Spleen (tissue), 7 donors: Measurements from ENCODE around the gene DAPK1.

ENCODE experiments used
- CTCF ChIP-seq, 11 experiments: fragments of 200-600 bp in 7 of 11; fragments of 450-650 bp in 4 of 11; sonication (generic) in 4 of 11; IDR thresholded peaks in 8 of 11; conservative IDR thresholded peaks in 3 of 11; 1 replicate in 7 of 11; 2 replicates in 4 of 11; pipeline versions ENCODE4 v1.4.0 to v1.8.0; 2016 to 2021; ENCODE audit warnings: antibody characterized with exemption in 11 of 11, inconsistent platforms in 4 of 11, mild to moderate bottlenecking in 1 of 11
- POLR2A ChIP-seq, 3 donors: fragments of 450-650 bp; IDR thresholded peaks; one replicate each; pipeline ENCODE4 v1.5.1; 2017; ENCODE audit warnings: antibody characterized with exemption in 3 of 3, mild to moderate bottlenecking in 1 of 3
- POLR2AphosphoS5 ChIP-seq, 3 donors: sonication (generic); formaldehyde crosslinking; IDR thresholded peaks; one replicate each; pipeline ENCODE4 v1.5.1; 2017; ENCODE audit warnings: antibody characterized with exemption in 3 of 3
- donor health status: DM: no; HTN: no; CAD: no; lungs with moderate emphysema.
- donor health status: DM: no; HTN: no; CAD: no.
- donor health status: DM: no; HTN: no; CAD: no.

GRCh38 chr9:87741891-87742290 lies 244.2 kb downstream of the DAPK1 start:
- TF ChIP-seq CTCF (IDR thresholded peaks at IDR 0.05 in 8 of 11, conservative IDR thresholded peaks at IDR 0.05 in 3 of 11): no peak
- no peak for TF ChIP-seq POLR2A (IDR thresholded peaks at IDR 0.05)
- TF ChIP-seq POLR2AphosphoS5 (IDR thresholded peaks at IDR 0.05): no peak
